Parathyroid adenoma (tissue), 2 donors: ENCODE results near the gene FKBP2.

ENCODE experiments used
- H2AFZ ChIP-seq: fragments of 300-600 bp; sonication (generic); one replicate; pipeline ENCODE4 v1.7.0; 2017; ENCODE audit warnings: antibody characterized with exemption, mild to moderate bottlenecking
- H3K27ac ChIP-seq: fragments of 300-600 bp; sonication (generic); one replicate; pipeline ENCODE4 v1.7.0; 2017
- H3K27me3 ChIP-seq: fragments of 300-600 bp; sonication (generic); one replicate; pipeline ENCODE4 v1.7.0; 2017; ENCODE audit warnings: low read length; ENCODE audit not compliant: control insufficient read depth, insufficient read depth
- H3K36me3 ChIP-seq: fragments of 300-600 bp; sonication (generic); one replicate; pipeline ENCODE4 v1.7.0; 2017; ENCODE audit warnings: low read length; ENCODE audit not compliant: control insufficient read depth, insufficient read depth
- H3K4me1 ChIP-seq: fragments of 300-600 bp; sonication (generic); one replicate; pipeline ENCODE4 v1.7.0; 2017; ENCODE audit warnings: control low read depth
- H3K4me2 ChIP-seq: fragments of 300-600 bp; sonication (generic); one replicate; pipeline ENCODE4 v1.7.0; 2017; ENCODE audit warnings: low read length
- H3K4me3 ChIP-seq: fragments of 300-600 bp; sonication (generic); one replicate; pipeline ENCODE4 v1.7.0; 2017; ENCODE audit warnings: low read depth, low read length
- H3K79me2 ChIP-seq: fragments of 300-600 bp; sonication (generic); one replicate; pipeline ENCODE4 v1.7.0; 2017; ENCODE audit warnings: control low read depth
- H3K9ac ChIP-seq: fragments of 300-600 bp; sonication (generic); one replicate; pipeline ENCODE4 v1.7.0; 2017; ENCODE audit warnings: mild to moderate bottlenecking
- H3K9me3 ChIP-seq: fragments of 300-600 bp; sonication (generic); one replicate; pipeline ENCODE4 v1.7.0; 2017; ENCODE audit warnings: low read length; ENCODE audit not compliant: control insufficient read depth
- TF ChIP-seq, protein P1 (sequence below): fragments of 300-600 bp; sonication (generic); IDR thresholded peaks from one replicate; pipeline ENCODE4 v1.7.0; 2017; ENCODE audit warnings: antibody characterized with exemption, mild to moderate bottlenecking
- donor health status: primary hyperparathyroidism.

The FKBP2 gene

GRCh38 chr11:64225608-64226506 is 15.0 kb upstream of the FKBP2 start, which contains the start of the genes NUDT22 and TRPT1:
Gene NUDT22, plus strand, starts transcription at chr11:64226274. Its CDS starts 379 bp downstream, at chr11:64226653.
Gene TRPT1, minus strand, starts transcription at chr11:64226186. Its CDS starts 326 bp downstream, at chr11:64225860.
- peaks cover 7% of the 10 kb centered on the region for H3K4me1 ChIP-seq
- H3K79me2 ChIP-seq: no peaks in the 10 kb centered on the region
- peak within 1 kb of the TSS; percentile 94 for H3K4me2 ChIP-seq
- peak within 1 kb of the TSS; percentile 85 for H3K4me3 ChIP-seq
- no peaks in the 10 kb centered on the region for H3K27me3 ChIP-seq
- peak within 1 kb of the TSS; percentile 67 for H3K27ac ChIP-seq
- H2AFZ ChIP-seq: peak within 1 kb of the TSS; percentile 84
- no peaks in the 10 kb centered on the region for H3K9me3 ChIP-seq
- peak within 1 kb of the TSS; percentile 53 for H3K9ac ChIP-seq
- H3K36me3 ChIP-seq: no peaks in the 10 kb centered on the region
- TF ChIP-seq, protein P1, sequence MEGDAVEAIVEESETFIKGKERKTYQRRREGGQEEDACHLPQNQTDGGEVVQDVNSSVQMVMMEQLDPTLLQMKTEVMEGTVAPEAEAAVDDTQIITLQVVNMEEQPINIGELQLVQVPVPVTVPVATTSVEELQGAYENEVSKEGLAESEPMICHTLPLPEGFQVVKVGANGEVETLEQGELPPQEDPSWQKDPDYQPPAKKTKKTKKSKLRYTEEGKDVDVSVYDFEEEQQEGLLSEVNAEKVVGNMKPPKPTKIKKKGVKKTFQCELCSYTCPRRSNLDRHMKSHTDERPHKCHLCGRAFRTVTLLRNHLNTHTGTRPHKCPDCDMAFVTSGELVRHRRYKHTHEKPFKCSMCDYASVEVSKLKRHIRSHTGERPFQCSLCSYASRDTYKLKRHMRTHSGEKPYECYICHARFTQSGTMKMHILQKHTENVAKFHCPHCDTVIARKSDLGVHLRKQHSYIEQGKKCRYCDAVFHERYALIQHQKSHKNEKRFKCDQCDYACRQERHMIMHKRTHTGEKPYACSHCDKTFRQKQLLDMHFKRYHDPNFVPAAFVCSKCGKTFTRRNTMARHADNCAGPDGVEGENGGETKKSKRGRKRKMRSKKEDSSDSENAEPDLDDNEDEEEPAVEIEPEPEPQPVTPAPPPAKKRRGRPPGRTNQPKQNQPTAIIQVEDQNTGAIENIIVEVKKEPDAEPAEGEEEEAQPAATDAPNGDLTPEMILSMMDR: no peak

GRCh38 chr11:64226507-64227051 is 14.3 kb upstream of the FKBP2 start:
- no peaks in the 10 kb centered on the region for H3K79me2 ChIP-seq
- H3K4me3 ChIP-seq: peak overlapping the region; percentile 85
- peak overlapping the region; percentile 94 for H3K4me2 ChIP-seq
- H2AFZ ChIP-seq: peak overlapping the region; percentile 84
- no peaks in the 10 kb centered on the region for H3K9me3 ChIP-seq
- peak overlapping the region; percentile 67 for H3K27ac ChIP-seq
- H3K27me3 ChIP-seq: no peaks in the 10 kb centered on the region
- H3K4me1 ChIP-seq: peaks cover 7% of the 10 kb centered on the region
- no peaks in the 10 kb centered on the region for H3K36me3 ChIP-seq
- TF ChIP-seq, protein P1: no peak
- H3K9ac ChIP-seq: peak overlapping the region; percentile 1

- H3K27me3 ChIP-seq: no peaks in the 10 kb centered on the region
- no peak overlapping the region for H3K9ac ChIP-seq
- H3K4me1 ChIP-seq: peaks cover 7% of the 10 kb centered on the region
- H3K4me3 ChIP-seq: peak overlapping the region; percentile 85
- H2AFZ ChIP-seq: no peak overlapping the region
- no peaks in the 10 kb centered on the region for H3K36me3 ChIP-seq
- H3K4me2 ChIP-seq: peak overlapping the region; percentile 94
- no peaks in the 10 kb centered on the region for H3K9me3 ChIP-seq
- H3K79me2 ChIP-seq: no peaks in the 10 kb centered on the region
- no peak overlapping the region for H3K27ac ChIP-seq
- TF ChIP-seq, protein P1: no peak
Measured at GRCh38 chr11:64227405-64227956, 13.4 kb upstream of the FKBP2 start.

DNA sequence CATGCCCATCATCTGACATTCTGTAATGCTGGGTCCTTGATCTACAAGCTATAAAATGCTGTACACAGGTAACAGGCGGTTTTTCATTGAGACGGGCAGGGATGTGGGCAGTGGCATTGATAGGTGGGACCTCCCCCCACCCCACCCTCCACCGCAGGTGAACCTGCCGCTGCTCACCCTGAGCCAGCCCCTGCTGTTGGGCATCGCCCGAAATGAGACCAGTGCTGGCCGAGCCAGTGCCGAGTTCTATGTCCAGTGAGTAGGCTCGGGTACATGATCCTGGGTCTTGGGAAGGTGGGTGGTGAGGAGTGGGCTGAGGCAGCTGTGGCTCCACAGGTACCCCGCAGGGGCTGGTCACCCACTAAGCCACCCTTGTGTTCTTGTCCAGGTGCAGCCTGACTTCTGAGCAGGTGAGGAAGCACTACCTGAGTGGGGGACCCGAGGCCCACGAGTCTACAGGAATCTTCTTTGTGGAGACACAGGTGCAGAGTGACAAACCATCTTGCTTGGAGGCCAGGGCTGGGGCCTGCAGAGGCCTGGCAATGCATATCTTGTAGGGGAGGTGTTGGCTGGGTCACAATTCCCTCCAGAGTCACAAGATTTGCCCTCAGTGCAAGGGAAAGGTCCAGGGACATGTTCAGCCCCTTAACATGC is 11.7 kb upstream of the FKBP2 start:
- Histone ChIP-seq H3K4me1 (peaks cover 7% of the 10 kb centered on the region), H3K4me2 (no peak overlapping the region), H3K9ac (no peak overlapping the region), H2AFZ (no peak overlapping the region), H3K9me3 (no peaks in the 10 kb centered on the region), H3K27ac (no peak overlapping the region), H3K27me3 (no peaks in the 10 kb centered on the region), H3K4me3 (no peak overlapping the region), H3K79me2 (no peaks in the 10 kb centered on the region), H3K36me3 (no peaks in the 10 kb centered on the region)
- TF ChIP-seq, protein P1: no peak
